ENCODE results near the gene RCOR2.

GRCh38 chr11:63913866-63914830 lies 2.8 kb downstream of the RCOR2 start:
- no peak for TF ChIP-seq BHLHE40 (IDR thresholded peaks at IDR 0.05; ENCODE audit: low read depth, low read length)
- no peak for TF ChIP-seq ELK1 (IDR thresholded peaks at IDR 0.05; ENCODE audit: borderline replicate concordance, low read depth, low read length)
- no peak for TF ChIP-seq CTCF (conservative IDR thresholded peaks at IDR 0.05; ENCODE audit: low read depth, low read length)
- TF ChIP-seq MAFK (IDR thresholded peaks at IDR 0.05; ENCODE audit: low read depth, low read length): no peak
- no peak for TF ChIP-seq POLR2A (IDR thresholded peaks at IDR 0.05; ENCODE audit: low read depth, low read length)
- TF ChIP-seq RAD21 (IDR thresholded peaks at IDR 0.05; ENCODE audit: low read length): no peak
